Measurements from ENCODE around the gene CMYA5.
"Not testable (repeated sequence)": the region's sequence is repeated elsewhere in the genome, so short reads cannot be mapped to it uniquely, and the experiment has no call there.

CMYA5 gene

DNA sequence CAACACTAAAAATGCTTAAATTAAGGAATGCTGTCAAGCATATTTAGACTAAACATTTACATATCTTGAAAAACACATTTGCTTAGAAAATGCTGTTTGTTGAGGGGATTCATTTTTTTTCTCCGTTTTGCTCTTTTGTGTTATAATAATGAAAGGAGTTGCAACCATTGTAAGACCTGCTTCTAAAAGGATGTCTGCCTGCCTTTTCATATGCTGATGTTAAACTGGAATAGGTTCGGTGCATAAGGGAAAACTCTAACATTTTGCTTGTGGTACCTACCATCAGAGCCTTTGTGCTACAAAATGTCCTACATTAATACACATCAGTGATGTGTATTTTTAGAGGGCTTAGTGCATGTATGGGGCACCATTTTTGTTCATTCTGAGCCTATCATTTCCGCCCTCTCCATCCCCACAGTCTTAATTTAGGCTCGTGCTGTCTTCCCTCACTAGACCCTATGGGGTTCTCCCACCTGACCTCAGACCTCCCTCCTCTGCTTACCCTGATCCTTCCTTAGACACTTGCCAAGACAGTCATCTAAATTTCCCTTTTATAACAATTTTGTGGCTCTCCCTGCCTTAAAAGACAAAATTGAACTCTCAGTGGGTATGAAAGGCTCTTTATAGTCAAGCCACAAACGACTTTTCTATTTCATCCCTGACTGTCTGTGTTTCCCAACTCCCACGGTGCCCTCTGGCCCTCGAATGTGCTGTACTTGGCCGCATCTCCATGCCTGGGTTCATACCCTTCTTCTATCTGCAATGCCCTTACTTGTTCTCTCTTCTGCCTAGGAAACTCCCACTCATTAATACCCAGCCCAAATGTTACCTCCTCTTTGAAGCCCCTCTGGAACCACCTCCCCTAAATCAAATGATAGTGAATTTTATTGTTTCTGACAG, 61.2 kb downstream of the CMYA5 start:
- DNase-seq (ENCODE audit: low spot score), result no peak

- no peak for DNase-seq (ENCODE audit: low spot score)
Measured at GRCh38 chr5:79753092-79753491, 63.5 kb downstream of the CMYA5 start.

GRCh38 chr5:79753877-79754645, 64.4 kb downstream of the CMYA5 start:
- no peak for DNase-seq (ENCODE audit: low spot score)

DNA sequence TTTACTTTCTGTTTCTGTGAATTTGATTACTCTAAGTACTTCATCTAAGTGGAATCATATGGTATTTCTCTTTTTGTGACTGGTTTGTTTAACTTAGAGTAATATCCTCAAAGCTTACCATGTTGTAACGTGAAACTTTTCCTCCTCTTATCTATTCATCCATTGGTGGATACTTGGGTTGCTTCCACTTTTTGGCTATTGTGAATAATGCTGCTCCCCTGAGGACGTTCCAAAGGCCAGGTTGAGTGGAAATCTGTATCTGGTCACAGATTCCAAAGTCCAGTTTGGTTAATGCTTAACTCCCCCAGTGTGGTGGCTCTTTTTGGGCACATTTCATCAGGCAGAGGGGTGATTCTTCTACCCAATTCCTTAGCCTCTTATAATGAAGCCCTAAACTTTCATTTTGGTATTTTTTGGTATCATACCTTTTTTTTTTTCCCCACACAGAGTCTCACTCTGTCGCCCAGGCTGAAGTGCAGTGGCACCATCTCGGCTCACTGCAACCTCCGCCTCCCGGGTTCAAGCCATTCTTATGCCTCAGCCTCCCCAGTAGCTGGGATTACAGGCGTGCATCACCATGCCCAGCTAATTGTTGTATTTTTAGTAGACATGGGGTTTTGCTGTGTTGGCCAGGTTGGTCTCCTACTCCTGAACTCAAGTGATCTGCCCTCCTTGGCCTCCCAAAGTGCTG, 65.4 kb downstream of the CMYA5 start:
- no peak for DNase-seq (ENCODE audit: low spot score)

- no peak for DNase-seq (ENCODE audit: low spot score)
Measured at GRCh38 chr5:79756076-79756475, 66.4 kb downstream of the CMYA5 start.

- DNase-seq (ENCODE audit: low spot score), result no peak
Measured at GRCh38 chr5:79759436-79759835, 69.8 kb downstream of the CMYA5 start.

GRCh38 chr5:79759848-79760247, 70.2 kb downstream of the CMYA5 start:
- DNase-seq (ENCODE audit: low spot score), result no peak

- no peak for DNase-seq (ENCODE audit: low spot score)
Measured at GRCh38 chr5:79762929-79763328, 73.3 kb downstream of the CMYA5 start.

- DNase-seq (ENCODE audit: low spot score), result not testable (repeated sequence)
Measured at GRCh38 chr5:79764147-79764546, 74.5 kb downstream of the CMYA5 start.

- DNase-seq (ENCODE audit: low spot score), result no peak
Measured at GRCh38 chr5:79771387-79771786, 81.8 kb downstream of the CMYA5 start.

- DNase-seq (ENCODE audit: low spot score), result no peak
Measured at GRCh38 chr5:79772651-79773050, 83.0 kb downstream of the CMYA5 start.

GRCh38 chr5:79773612-79774011, 84.0 kb downstream of the CMYA5 start:
- DNase-seq (ENCODE audit: low spot score), result no peak

DNA sequence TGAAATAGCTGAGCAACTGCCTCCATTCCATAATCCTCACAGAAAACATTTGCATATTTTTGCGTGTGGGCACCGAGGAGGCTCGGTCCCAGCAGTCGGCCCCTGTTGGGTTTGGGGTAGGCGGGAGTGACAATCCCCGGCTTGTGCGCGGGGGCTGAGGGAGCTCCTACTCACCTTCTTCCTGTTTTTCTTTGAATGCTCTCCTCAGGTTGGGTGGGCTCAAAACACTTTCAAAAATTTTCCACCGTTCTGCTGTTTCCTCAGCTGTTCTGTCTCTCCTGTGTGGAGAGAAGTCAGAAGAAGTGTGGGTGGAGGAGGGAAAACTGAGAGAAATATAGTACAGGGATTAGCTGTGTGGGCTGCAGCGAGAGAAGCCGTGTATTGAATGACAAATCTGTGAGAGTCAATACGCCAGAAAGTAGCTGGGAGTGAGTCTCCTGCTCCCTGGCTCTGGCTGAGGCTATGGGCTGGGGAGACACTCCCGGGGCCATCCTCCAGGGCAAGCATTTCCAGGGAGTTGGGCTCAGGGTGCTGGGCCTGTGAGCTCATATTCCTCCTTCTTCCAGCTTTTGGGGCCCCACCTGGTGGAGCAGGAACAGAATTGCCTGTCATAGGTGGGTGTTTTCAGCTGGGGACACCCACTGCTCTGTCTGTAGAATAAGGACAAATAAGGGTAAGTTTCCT, 84.7 kb downstream of the CMYA5 start:
- no peak for DNase-seq (ENCODE audit: low spot score)

DNA sequence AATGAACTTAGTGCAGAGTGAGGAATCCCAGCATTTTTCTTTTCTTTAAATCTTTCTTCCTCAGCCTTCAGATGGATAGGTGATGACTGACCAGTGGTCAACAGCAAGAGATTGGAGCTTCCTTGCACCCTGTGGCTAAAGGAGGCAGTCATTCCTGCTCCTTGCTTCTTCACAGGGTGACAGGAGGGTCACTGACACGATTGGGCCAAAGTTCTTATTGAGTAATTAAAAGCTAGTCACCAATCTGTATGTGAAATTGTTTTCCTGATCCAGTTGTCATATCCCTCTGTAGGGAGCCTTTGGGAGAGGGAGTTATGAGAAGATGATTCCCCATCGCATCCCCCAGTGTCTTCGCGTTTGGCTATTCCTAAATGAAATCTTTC, 85.2 kb downstream of the CMYA5 start:
- no peak for DNase-seq (ENCODE audit: low spot score)

GRCh38 chr5:79784741-79785140, 95.1 kb downstream of the CMYA5 start:
- DNase-seq (ENCODE audit: low spot score), result not testable (repeated sequence)

DNA sequence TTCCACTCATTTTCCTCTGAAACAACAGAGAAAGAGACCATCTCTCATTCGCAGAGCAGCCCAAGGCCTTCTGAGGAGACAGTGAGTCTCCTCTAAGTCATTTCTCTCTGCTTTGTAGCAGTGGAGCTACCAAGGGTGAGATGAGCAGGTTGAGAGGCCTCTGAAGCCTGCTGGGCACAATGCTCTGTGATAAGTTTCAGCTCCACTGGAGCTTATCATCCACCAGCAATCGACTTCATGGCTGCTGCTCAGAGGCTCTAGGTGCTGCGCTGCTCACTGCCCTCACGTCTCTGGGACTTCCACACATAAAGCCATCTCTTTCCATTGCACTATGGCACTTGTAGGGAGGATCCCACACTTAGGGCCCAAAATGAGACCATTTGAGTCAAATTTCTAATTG, 96.3 kb downstream of the CMYA5 start:
- no peak for DNase-seq (ENCODE audit: low spot score)

- DNase-seq (ENCODE audit: low spot score), result no peak
Measured at GRCh38 chr5:79787448-79787847, 97.8 kb downstream of the CMYA5 start.

GRCh38 chr5:79791843-79792242, 102.2 kb downstream of the CMYA5 start:
- DNase-seq (ENCODE audit: low spot score), result no peak

GRCh38 chr5:79792463-79792862, 102.8 kb downstream of the CMYA5 start:
- no peak for DNase-seq (ENCODE audit: low spot score)

GRCh38 chr5:79793304-79793703, 103.7 kb downstream of the CMYA5 start:
- no peak for DNase-seq (ENCODE audit: low spot score)

GRCh38 chr5:79793722-79794121, 104.1 kb downstream of the CMYA5 start:
- no peak for DNase-seq (ENCODE audit: low spot score)

DNA sequence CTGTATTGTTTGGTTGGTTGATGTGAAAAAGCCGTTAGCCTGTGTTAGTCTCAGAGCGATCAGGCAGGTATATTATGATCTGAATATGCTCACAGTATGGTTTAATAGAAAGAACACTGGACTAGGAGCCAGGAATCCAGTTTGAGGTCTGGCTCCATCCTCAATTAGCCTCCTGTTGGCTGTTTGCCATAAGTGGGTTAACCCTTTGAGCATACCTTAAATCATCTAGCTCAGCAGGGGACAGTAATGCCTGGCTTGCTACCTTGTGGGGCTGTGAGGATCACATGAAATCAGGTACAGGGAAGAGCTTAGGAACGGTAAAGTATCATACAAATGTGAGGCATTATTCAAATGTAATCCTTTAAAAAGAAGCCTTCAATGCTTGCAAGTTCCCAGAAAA, 104.7 kb downstream of the CMYA5 start:
- no peak for DNase-seq (ENCODE audit: low spot score)
